Measurements from ENCODE around the gene FIBIN. TPM values are rescaled to one million over a fixed set of nuclear protein-coding genes. Genes with fewer than 3 reads are reported as not detected.

Gene FIBIN
- total and polyA plus RNA-seq, 10 donors = 1.00 to 17.9 (median 6.9) TPM

- Histone ChIP-seq H3K36me3 (no peaks in the 10 kb centered on the region), H3K4me1 (peaks cover 0 to 11% (median 2%) of the 10 kb centered on the region in 6 donors), H3K27ac (peak overlapping the region in 2 of 8 donors; percentile 3 to 12), H3K9me3 (peaks cover 0 to 8% (median 0%) of the 10 kb centered on the region in 8 donors), H3K4me3 (no peak overlapping the region), H3K27me3 (replicated peaks in 1 of 7) (no peaks in the 10 kb centered on the region)
- TF ChIP-seq POLR2A (IDR thresholded peaks at IDR 0.05) (no peak), POLR2AphosphoS5 (IDR thresholded peaks at IDR 0.05) (no peak)
- TF ChIP-seq, protein P1, sequence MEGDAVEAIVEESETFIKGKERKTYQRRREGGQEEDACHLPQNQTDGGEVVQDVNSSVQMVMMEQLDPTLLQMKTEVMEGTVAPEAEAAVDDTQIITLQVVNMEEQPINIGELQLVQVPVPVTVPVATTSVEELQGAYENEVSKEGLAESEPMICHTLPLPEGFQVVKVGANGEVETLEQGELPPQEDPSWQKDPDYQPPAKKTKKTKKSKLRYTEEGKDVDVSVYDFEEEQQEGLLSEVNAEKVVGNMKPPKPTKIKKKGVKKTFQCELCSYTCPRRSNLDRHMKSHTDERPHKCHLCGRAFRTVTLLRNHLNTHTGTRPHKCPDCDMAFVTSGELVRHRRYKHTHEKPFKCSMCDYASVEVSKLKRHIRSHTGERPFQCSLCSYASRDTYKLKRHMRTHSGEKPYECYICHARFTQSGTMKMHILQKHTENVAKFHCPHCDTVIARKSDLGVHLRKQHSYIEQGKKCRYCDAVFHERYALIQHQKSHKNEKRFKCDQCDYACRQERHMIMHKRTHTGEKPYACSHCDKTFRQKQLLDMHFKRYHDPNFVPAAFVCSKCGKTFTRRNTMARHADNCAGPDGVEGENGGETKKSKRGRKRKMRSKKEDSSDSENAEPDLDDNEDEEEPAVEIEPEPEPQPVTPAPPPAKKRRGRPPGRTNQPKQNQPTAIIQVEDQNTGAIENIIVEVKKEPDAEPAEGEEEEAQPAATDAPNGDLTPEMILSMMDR (IDR thresholded peaks at IDR 0.05 in 8 of 11, conservative IDR thresholded peaks at IDR 0.05 in 3 of 11) = no peak
- DNase-seq = no peak
- intact Hi-C loops (cut with DNase I; ENCODE audit: low total_unique reads) = no loop called here
- 64 to 81% (median 80%) methylated on average over 4 of the region's 4 CpGs for WGBS, 5 donors
These were observed 20.0 kb downstream of the FIBIN start for GRCh38 chr11:27013781-27014361.

- Histone ChIP-seq H3K4me1 (no peaks in the 10 kb centered on the region), H3K27ac (peak overlapping the region in 4 of 8 donors; percentile 0 to 49 (median 34)), H3K9me3 (peaks cover 0 to 8% (median 0%) of the 10 kb centered on the region in 8 donors), H3K27me3 (replicated peaks in 1 of 7) (no peaks in the 10 kb centered on the region), H3K4me3 (no peak overlapping the region), H3K36me3 (no peaks in the 10 kb centered on the region)
- DNase-seq = no peak
- TF ChIP-seq POLR2AphosphoS5 (IDR thresholded peaks at IDR 0.05) (no peak), POLR2A (IDR thresholded peaks at IDR 0.05) (no peak)
- TF ChIP-seq, protein P1 (IDR thresholded peaks at IDR 0.05 in 8 of 11, conservative IDR thresholded peaks at IDR 0.05 in 3 of 11) = no peak
- intact Hi-C loops (cut with DNase I; ENCODE audit: low total_unique reads) = no loop called here
These were observed 25.1 kb downstream of the FIBIN start for GRCh38 chr11:27018902-27019529.

DNA sequence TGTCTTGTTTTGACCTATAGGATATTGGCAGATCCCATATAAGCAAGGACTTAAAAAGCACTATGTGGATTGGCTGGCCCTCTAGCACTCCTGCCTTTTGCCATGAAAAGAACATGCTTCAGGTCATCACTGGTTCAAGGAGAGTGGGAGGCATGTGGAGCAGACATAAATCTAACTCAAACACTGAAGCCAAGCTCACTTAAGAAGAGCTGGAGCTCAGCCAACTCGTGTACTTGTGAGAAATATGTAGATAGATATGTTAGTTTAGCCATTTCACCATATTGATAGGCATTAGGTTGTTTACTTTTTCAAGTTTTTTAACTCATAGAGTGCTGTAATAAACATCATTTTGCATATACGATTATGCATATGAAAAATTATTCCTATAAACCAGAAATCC is 26.8 kb downstream of the FIBIN start:
- intact Hi-C loops (cut with DNase I; ENCODE audit: low total_unique reads) = no loop called here
- no peak overlapping the region for H3K27ac ChIP-seq
- TF ChIP-seq, protein P1 (IDR thresholded peaks at IDR 0.05 in 8 of 11, conservative IDR thresholded peaks at IDR 0.05 in 3 of 11) = no peak
- TF ChIP-seq POLR2A (IDR thresholded peaks at IDR 0.05) (no peak), POLR2AphosphoS5 (IDR thresholded peaks at IDR 0.05) (no peak)
- H3K27me3 ChIP-seq (replicated peaks in 1 of 7) = no peaks in the 10 kb centered on the region
- no peak for DNase-seq
- 53 to 69% (median 68%) methylated on average over 2 of the region's 2 CpGs for WGBS, 5 donors
- H3K4me1 ChIP-seq = no peaks in the 10 kb centered on the region
- H3K9me3 ChIP-seq = peaks cover 0 to 8% (median 0%) of the 10 kb centered on the region in 8 donors
- H3K4me3 ChIP-seq = no peak overlapping the region
- no peaks in the 10 kb centered on the region for H3K36me3 ChIP-seq

DNA sequence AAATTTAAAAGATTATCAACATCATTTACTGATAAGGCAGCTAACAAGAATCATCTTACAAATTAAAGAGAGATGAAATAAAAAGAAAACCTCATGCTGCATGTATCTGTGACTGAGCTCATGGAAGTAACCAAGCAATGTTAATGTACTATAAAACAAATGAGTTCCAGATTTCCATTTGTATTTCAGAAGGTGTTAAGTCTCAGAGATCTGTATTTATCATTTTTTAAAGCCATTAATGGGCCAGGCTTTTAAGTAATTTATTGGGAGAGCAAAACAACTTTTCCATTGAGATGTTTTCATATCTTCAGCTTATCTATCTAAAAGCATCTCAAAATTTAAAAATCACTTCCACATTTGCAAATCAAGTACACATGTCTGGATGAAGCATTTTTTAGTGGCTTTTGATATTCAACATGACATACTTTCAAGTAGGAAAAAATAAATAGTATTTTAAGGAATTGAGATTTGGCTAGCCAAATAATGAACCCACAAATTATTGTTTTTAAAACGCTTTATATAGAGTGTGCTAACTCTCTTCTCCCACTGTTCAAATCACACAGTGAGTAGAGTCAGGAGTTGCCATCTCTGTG is 28.8 kb downstream of the FIBIN start:
- 77 to 95% (median 88%) methylated on average over 1 of the region's 1 CpG for WGBS, 5 donors
- Histone ChIP-seq H3K9me3 (peaks cover 0 to 5% (median 0%) of the 10 kb centered on the region in 8 donors), H3K27me3 (replicated peaks in 1 of 7) (no peaks in the 10 kb centered on the region), H3K4me3 (no peak overlapping the region), H3K4me1 (no peaks in the 10 kb centered on the region), H3K27ac (no peak overlapping the region), H3K36me3 (no peaks in the 10 kb centered on the region)
- intact Hi-C loops (cut with DNase I; ENCODE audit: low total_unique reads) = no loop called here
- TF ChIP-seq POLR2A (IDR thresholded peaks at IDR 0.05) (no peak), POLR2AphosphoS5 (IDR thresholded peaks at IDR 0.05) (no peak)
- TF ChIP-seq, protein P1 (IDR thresholded peaks at IDR 0.05 in 8 of 11, conservative IDR thresholded peaks at IDR 0.05 in 3 of 11) = no peak
- no peak for DNase-seq
